Measurements from ENCODE around the gene GUCA2B.

The GUCA2B gene

GRCh38 chr1:42168391-42168670 is 15.1 kb downstream of the GUCA2B start:
- no peak for DNase-seq (ENCODE audit: low spot score)

DNA sequence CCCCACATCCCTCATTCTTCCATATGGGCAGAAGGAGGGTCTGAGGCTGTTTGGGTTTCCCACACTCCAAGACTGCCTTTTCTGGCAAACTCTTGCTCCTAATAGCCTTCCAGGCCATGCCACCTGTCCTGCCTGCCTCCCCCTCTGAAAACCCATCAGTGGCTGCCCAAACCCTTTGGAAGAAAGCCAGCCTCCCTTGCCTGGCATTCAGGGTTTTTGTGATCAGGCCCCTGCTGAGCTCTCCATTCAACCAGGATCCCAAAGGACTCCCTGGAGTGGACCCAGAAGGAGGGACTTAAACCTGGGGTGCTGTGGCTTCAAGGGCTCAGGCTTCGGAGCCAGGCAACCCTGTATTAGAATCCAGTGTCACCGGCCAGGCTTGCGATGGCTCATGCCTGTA is 15.6 kb downstream of the GUCA2B start:
- no peak for DNase-seq (ENCODE audit: low spot score)

DNA sequence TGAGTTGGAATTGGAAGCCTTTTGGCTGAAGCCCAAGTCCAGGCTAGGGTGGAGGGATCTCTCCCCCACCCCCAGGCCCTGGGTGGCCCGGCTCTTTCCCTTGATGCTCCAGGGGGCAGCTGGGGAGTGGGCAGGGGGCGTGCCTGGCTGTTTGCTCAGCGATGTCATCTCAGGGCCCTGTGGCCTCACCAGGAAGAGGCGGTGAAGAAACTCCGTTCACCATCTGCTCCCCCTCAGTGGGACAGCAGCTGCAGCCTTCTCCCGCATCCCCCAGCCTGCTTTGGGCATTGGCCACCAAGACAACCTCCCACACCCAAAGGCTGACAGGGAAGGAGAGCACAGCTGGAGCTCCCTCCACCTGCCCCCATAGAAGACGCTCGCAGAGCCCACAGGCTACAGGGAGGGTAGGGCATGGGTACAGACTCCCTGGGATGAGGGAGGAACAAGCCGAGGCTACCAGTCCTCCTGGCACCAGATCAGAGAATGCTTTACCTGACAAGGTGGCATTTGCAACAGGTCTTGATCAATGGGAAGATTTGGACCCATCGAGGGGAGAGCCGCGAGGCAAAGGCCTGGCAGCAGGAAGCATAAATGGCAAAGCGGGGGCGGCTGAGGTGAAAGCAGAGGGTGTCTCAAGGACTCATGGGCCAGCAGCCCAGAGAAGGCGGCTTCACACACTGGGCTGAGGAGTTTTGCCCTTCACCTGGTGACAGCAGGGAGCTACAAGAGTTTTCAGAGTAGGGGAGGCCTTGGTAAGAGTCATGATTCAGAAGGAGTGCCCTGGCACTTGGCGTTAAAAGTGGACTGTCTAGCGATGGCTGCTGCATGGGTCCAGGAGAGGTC is 17.8 kb downstream of the GUCA2B start:
- DNase-seq (ENCODE audit: low spot score) = no peak

DNA sequence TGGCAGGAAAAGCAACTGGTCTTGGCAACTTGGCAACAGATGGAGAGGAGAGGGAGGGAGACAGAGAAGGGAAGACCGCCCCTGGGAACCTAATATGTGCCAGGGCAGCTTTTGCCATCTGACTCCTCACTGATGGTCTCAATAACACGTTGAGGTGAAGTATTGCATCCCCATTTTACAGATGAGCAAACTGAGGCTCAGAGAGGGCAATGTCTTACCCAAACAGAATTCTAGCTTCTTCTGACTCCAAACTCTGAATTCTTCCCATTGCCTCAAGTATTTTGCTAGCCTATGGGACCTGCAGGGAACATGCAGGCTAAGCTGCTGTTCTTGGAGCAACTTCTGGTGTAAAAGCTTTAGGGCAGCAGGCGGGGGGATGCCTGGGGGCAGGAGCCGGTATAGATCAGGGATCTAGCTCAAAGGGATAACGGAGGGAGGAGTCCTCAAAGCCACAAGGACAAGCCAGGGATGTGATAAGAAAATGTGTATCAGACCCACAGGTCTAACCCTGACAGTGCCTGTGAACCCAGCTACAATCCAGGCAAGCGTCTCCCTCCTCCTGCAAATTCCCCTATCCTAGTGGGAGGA is 18.6 kb downstream of the GUCA2B start:
- no peak for DNase-seq (ENCODE audit: low spot score)

DNA sequence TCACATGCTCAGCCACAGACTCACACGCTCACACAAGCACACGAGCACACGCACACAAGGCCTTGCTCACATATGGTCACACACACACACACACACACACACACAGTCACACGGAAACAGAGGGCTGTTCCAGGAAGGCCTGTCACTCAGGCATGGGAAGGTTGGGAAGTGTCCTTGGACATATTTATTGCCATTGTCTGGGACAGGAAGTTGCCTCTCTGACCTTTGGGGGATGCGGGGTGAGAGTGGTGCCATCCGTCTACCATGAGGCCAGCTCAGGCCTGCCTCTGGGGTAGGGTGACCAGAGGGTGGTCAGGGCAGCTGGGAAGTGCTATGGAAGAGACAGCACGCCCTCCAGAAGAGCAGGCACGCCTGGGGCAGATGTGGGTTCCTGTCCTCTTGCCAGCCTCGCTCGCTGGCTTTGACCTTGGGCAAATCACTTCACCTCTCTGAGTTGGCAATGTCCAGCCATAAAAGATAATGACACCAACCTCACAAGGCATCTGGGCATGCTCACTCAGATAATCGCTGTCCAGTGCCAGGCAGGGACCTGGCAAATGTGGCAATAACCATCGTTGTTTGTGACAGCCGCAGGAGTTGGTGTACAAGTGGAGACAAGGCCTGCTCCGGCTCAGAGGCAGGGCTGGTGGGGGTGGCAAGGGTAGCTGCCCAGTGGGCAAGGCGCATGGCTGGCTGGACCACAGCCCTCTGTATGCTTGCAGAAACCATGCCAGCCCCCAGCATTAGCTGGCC is 19.3 kb downstream of the GUCA2B start:
- no peak for DNase-seq (ENCODE audit: low spot score)

- peak; percentile 85 for DNase-seq (ENCODE audit: low spot score)
These were observed 20.1 kb downstream of the GUCA2B start for GRCh38 chr1:42173155-42173933.

DNA sequence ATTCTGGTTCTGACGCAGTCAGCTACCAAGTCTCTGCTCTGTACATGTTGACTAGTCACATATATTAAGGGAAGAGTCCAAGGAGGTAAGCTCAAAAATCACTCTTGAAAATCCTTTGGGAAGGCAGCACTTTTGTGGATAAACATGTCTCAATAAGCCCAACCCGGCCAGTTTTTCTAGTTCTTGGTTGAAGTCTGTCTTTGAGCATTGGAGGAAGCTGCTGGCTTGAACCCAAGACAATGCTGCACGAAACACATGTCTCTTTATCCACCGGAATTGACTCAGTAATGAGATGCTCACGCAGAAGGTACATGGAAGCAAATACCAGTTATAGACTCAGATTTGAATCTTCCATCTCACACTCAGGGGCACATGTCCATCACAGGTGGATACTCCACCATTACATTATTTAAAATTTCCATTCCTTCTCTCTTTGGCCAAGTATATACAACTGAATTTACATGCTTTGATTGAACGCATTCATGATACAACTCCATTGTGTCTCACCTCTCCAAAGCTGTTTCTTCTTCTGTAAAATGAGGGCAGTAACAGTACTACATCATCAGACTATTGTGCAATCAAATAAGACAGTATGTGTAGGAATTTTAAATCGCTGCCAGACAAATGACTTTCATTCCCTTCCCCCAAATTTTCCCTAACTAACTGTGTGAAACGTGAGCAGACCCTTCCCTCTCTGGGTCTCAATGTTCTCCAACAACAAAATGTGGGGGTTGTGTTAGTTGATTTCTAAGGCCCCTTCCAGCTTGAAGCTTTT is 20.9 kb downstream of the GUCA2B start:
- DNase-seq (ENCODE audit: low spot score) = no peak

DNA sequence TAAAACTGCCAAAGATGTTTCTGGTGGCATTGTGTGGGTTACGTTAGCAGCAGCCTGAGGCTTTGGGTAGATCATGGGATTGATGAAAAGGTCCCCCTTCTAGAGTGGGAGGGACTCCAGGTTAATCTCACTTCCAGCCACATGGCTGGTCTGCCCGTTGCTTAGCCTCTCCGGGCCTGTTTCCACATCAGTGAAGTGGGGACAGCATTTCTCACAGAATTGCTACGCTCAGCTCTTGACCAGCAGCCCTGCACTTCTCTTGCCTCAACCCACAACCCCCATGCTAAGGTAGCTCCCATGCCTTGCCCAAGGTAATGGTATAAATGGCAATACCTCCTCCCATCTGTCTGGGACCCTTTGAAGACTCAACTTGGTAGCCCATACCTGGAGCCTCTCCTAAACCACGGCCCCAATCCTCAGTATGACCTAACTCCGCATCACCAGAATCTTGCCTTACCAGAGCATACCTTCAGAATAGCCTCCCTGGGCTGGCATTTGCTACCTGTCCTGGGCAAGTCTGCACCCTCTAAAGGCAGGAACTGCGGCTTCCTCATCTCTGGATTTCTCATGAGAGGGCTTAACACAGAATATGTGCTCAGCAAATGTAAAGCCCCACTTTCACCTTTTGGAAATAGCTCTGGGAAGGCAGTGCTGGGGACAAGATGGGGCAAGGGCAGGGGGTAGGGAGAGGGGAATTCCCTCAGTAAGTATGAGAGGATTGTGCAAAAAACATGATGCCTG is 22.3 kb downstream of the GUCA2B start:
- no peak for DNase-seq (ENCODE audit: low spot score)

DNA sequence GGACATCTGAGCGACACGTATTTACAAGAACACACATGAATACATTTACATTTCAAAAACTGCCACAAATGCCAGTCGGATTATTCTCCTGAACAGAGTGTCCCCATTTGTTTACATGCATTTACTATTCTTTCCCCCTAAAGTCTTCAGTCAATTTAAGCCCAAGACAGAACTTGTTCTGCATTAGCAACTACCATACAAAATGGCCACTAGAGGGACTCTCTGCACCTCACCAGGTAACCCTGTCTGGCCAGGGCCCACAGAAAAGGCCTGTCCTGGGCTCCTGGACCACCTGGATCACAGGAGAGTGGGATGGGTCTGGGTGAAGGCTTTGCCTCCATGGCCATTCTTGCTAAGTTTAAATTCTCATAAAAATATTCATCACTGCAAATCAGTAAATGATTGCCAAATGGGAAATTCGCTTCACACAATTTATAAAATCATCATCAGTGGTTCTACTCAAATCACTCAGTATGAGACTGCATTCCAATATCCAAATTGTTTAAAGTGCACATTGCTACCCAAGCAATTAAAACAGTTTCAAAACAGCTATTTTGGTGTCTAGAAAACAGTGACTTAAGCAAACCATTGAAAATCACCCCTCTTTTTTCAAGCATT is 23.8 kb downstream of the GUCA2B start:
- peak; percentile 52 for DNase-seq (ENCODE audit: low spot score)

DNA sequence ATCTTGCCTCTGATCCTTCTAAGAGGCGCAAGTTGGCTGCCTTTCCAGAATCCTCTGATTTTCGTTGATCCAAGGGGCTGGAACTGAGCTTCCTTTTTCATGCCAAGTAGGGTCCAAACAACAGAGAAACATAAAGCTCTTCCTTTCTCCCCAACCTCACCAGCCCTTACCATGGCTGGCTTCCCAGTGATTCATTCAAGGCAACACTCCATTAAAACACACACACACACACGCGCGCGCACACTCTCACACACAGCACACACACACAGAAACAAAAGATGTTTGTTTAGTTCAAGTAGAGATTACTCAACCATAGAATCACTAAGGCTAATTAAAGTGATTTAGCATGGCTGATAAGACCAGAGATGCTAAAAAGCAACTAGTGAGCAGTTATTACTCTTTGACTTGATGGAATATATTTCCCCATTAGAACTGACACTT is 24.4 kb downstream of the GUCA2B start:
- no peak for DNase-seq (ENCODE audit: low spot score)

DNA sequence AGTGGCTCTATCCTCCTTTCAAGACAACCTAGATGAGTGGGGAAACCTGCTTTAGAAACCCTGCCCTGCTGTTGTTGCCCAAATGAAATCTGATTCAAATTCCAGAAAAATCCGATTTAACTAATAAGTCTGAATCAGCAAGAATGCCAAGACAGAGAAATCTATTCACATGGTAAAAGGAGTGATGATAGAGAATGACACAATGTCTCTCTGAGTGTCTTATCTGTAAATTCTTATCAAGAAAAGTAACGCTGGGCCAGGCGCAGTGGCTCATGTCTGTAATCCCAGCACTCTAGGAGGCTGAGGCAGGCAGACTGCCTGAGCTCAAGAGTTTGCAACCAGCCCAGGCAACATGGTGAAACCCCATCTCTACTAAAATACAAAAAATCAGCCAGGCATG is 25.0 kb downstream of the GUCA2B start:
- DNase-seq (ENCODE audit: low spot score) = no peak

- no peak for DNase-seq (ENCODE audit: low spot score)
These were observed 26.1 kb downstream of the GUCA2B start for GRCh38 chr1:42179275-42179674.

- DNase-seq (ENCODE audit: low spot score) = no peak
These were observed 26.7 kb downstream of the GUCA2B start for GRCh38 chr1:42179900-42180329.

DNA sequence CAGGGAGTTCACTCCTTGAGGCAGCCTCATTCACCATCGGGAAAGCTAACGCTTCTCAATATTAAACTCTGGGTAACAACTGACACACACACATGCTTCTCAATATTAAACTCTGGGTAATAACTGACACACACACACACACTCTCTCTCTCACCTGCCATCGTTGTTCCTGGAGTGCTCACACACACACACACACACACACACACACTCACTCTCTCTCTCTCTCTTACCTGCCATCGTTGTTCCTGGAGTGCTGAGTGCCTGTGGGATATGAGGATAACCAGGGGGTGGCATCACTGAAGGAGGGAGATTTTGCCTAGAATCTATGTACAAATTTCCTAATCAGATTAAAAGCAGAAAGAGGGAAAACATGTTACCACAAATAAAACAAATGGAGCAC is 28.5 kb downstream of the GUCA2B start:
- no peak for DNase-seq (ENCODE audit: low spot score)

- DNase-seq (ENCODE audit: low spot score) = no peak
These were observed 30.2 kb downstream of the GUCA2B start for GRCh38 chr1:42183210-42183956.

GRCh38 chr1:42183957-42184268 is 30.7 kb downstream of the GUCA2B start:
- DNase-seq (ENCODE audit: low spot score) = no peak

- DNase-seq (ENCODE audit: low spot score) = no peak
These were observed 31.4 kb downstream of the GUCA2B start for GRCh38 chr1:42184616-42185015.

GRCh38 chr1:42186152-42186551 is 32.9 kb downstream of the GUCA2B start:
- DNase-seq (ENCODE audit: low spot score) = peak; percentile 71

GRCh38 chr1:42189931-42190853 is 37.0 kb downstream of the GUCA2B start:
- DNase-seq (ENCODE audit: low spot score) = no peak
